ENCODE measurements around the gene HOXA3. TPM values are rescaled to one million over a fixed set of nuclear protein-coding genes. Genes with fewer than 3 reads are reported as not detected.

The HOXA3 gene
- total RNA-seq = 1 to 10 TPM; 6.2 to 8.8 TPM
- polyA plus RNA-seq (ENCODE audit: insufficient read length in 2 of 2) = 10 to 100 TPM; 29.2 to 36.9 TPM
- long read RNA-seq, donor 1, partial matches to known transcripts = 0 of 2 reads
- long read RNA-seq, donor 1, other reads (novel, unspliced or antisense) = 0 of 2 reads
- long read RNA-seq, donor 2, partial matches to known transcripts = 0 of 1 reads
- long read RNA-seq, donor 2, other reads (novel, unspliced or antisense) = 0 of 1 reads
- long read RNA-seq, donor 3, partial matches to known transcripts = 17 of 17 reads
- long read RNA-seq, donor 3, other reads (novel, unspliced or antisense) = 0 of 17 reads
- long read RNA-seq, donor 4, transcript HOXA3-205 (2 exons, 503 nt) = major isoform, 5 of 14 reads
- long read RNA-seq, donor 4, partial matches to known transcripts = 0 of 14 reads
- long read RNA-seq, donor 4, other reads (novel, unspliced or antisense) = 9 of 14 reads

DNA sequence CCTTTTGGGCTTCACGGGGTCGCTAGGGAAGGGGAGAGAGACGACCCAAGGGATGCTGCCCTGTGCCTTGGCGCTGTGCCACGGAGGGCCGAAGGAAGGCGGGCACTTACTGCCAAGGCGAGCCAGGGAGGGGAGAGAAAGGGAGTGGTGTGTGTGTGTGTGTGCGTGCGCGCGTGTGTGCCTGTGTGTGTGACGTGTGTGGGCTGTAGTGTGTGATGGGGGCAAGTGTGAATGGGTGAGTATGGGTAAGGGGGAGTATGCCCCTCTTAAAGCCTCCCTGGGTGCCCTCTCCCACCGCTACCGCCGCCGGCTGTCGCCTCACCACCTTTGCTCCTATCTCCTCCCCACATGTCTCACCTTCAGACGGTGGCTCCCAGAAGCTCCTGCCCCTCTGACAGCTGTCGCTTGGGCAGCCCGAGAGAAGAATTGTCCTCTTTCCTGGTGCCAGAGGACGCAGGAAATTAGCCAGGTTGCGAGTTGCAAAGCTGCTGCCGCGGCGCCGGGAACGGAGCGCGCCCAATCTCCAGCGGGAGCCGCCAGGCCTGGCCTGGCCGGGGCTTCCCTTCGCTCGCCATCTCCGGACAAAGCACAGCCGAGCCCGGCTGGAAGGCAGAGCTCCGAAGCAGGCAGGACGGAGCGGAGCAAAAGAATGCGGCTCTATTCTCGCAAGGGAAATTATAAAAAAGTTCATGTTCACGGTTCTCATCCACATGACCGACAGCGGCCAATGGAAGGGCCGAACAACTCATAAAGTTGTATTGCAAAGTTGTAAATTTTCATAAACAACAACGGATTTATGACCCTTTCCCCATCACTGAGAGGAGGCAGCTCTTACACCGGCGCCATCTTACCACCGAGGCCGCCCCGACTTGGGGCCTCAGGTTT lies at the start of gene HOXA3:
TSS of gene HOXA3 (minus strand) at position 653 of the 885 bp plus-strand sequence. CDS start 41,943 bp downstream, outside the sequence.
- peak within 1 kb of the TSS; percentile 99 for H3K27ac ChIP-seq (ENCODE audit: low read depth, low read length)
- WGBS (ENCODE audit: insufficient coverage) = 7% methylated on average over 48 of the region's 53 CpGs
- no peaks in the 10 kb centered on the region for H3K9me3 ChIP-seq (ENCODE audit: control insufficient read depth, insufficient read depth, low read length)
- H3K4me3 ChIP-seq (ENCODE audit: low read depth, low read length) = peak within 1 kb of the TSS; percentile 91
- peaks cover 74% of the 10 kb centered on the region for H3K4me1 ChIP-seq (ENCODE audit: control insufficient read depth, insufficient read depth, low read length)
- peaks cover 18% of the 10 kb centered on the region for H3K36me3 ChIP-seq (ENCODE audit: control insufficient read depth, insufficient read depth, low read length)
- peaks cover 4% of the 10 kb centered on the region for H3K27me3 ChIP-seq (ENCODE audit: control insufficient read depth, insufficient read depth, low read length)
- DNase-seq (ENCODE audit: low read depth in 4 of 6, low spot score in 6 of 6) = peak in 2 of 6 donors; percentile 81 to 96

DNA sequence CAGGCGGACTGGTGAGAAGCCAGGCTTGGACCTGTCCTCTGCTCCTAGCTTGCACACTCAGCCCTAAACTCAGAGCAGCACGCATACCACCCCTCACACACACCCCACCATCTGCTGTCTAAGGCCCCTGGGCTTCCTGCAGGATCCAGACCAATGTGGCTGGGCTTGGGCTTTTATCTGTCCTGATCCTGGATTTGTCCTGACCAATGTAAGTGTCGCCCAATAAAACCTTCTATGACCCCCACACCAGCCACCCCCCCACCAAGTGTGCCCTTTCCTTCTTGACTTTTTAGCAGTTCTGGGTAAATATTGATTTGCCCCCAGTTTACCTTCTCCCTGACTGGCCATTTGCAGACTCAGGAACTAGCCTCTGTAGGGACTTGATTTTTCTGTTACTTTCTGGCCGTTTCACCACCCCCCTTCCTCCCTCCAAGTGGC lies 49.2 kb upstream of the HOXA3 start:
- WGBS (ENCODE audit: insufficient coverage) = 17% methylated on average over 4 of the region's 4 CpGs
- Histone ChIP-seq H3K27ac (ENCODE audit: low read depth, low read length) (no peak overlapping the region), H3K9me3 (ENCODE audit: control insufficient read depth, insufficient read depth, low read length) (no peaks in the 10 kb centered on the region), H3K4me1 (ENCODE audit: control insufficient read depth, insufficient read depth, low read length) (peaks cover 33% of the 10 kb centered on the region), H3K36me3 (ENCODE audit: control insufficient read depth, insufficient read depth, low read length) (no peaks in the 10 kb centered on the region), H3K4me3 (ENCODE audit: low read depth, low read length) (no peak overlapping the region), H3K27me3 (ENCODE audit: control insufficient read depth, insufficient read depth, low read length) (peaks cover 95% of the 10 kb centered on the region)
- DNase-seq (ENCODE audit: low read depth in 4 of 6, low spot score in 6 of 6) = no peak

DNA sequence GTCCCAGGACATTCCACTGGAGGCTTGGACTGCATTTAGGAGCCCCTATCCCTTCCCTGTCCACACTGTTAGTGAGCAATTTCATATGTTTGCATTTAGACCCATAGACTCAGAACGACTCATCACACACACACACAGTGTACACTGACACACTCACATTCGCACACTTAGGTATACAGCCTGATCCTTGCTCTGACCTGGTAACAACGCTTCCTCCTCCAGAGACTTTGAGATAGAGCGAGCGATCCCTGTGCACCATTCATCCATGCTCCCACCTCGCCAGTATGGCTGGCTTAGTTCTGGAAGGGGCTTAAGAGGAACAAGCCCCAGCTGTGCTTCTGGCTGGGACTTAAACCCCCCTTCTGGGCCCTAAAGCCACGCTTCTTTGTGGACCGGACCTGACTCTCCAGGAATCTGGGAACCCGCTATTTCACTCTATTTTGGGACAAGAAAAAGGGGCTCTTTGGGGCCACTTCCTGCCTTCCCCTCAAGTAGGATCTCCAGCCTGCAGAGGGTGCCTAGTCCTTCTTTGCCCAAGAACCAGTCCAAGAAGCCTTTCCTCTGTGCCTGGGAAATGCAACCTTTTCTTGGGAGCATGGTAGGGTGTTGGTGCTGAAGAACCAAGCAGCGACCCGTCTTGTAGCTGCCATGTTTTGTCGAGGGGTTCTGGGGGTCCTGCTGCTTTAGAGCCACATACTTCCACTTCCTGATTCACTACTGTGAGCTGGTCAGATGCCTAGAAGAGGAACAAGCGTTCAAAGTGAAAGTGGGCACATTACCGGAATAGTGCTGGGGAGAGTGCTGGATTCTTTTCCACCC lies 48.6 kb upstream of the HOXA3 start:
- H3K4me1 ChIP-seq (ENCODE audit: control insufficient read depth, insufficient read depth, low read length) = peaks cover 33% of the 10 kb centered on the region
- H3K27ac ChIP-seq (ENCODE audit: low read depth, low read length) = no peak overlapping the region
- H3K4me3 ChIP-seq (ENCODE audit: low read depth, low read length) = no peak overlapping the region
- H3K9me3 ChIP-seq (ENCODE audit: control insufficient read depth, insufficient read depth, low read length) = no peaks in the 10 kb centered on the region
- DNase-seq (ENCODE audit: low read depth in 4 of 6, low spot score in 6 of 6) = peak in 1 of 6 donors; percentile 36
- peaks cover 95% of the 10 kb centered on the region for H3K27me3 ChIP-seq (ENCODE audit: control insufficient read depth, insufficient read depth, low read length)
- no peaks in the 10 kb centered on the region for H3K36me3 ChIP-seq (ENCODE audit: control insufficient read depth, insufficient read depth, low read length)
- WGBS (ENCODE audit: insufficient coverage) = 6% methylated on average over 8 of the region's 14 CpGs

DNA sequence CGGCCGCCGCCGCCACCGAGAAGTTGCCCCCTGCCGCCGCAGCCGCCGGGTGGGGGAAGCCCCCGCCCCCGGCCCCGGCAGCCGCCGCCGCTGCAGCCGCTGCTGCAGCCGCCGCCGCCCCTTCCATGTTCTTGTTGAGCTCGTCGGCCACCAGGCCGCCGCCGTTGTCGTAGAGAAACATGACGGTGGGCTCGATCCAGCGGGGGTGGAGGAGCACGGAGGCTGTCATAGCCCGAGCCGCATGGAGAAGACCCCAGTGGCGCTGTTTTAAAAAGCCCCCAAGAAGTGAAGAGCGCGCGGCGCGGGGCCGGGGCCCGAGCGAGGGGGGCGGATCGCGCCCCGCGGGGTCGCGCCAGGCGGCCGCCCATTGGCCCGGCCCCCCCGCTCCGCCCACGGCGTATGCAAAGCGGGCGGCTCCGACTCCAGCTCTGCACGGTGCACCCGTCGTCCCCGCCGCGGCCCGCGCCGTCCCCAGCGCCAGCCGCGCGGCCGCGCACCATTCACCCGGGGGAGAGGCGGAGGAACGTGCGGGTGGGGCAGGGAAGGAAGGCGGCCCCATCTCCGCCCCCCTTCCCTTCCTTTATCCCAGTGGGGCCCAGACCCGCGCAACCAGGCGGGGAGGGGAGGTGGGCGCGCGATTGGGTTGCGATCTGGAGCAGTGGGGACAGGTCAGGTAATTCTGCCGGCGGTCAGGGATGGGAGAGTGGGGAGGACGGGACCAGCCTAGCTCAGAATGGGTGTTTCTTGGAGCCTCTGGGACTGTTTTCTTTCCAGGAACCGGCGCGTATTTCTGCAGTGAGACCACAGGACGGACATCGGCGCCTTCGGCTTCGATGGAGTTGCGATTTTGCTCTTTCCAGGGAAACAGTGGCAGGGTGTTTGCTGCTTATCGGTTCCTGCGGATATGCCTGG lies 47.7 kb upstream of the HOXA3 start, which contains the start of gene HOXA13:
TSS of gene HOXA13 (minus strand) at position 243 of the 912 bp plus-strand sequence. CDS start at position 229, 14 bp downstream.
- no peak for DNase-seq (ENCODE audit: low read depth in 4 of 6, low spot score in 6 of 6)
- Histone ChIP-seq H3K27ac (ENCODE audit: low read depth, low read length) (no peak within 1 kb of the TSS), H3K27me3 (ENCODE audit: control insufficient read depth, insufficient read depth, low read length) (peaks cover 95% of the 10 kb centered on the region), H3K36me3 (ENCODE audit: control insufficient read depth, insufficient read depth, low read length) (no peaks in the 10 kb centered on the region), H3K4me1 (ENCODE audit: control insufficient read depth, insufficient read depth, low read length) (peaks cover 28% of the 10 kb centered on the region), H3K4me3 (ENCODE audit: low read depth, low read length) (no peak within 1 kb of the TSS), H3K9me3 (ENCODE audit: control insufficient read depth, insufficient read depth, low read length) (no peaks in the 10 kb centered on the region)
- under 1% methylated on average over 92 of the region's 99 CpGs for WGBS (ENCODE audit: insufficient coverage)

DNA sequence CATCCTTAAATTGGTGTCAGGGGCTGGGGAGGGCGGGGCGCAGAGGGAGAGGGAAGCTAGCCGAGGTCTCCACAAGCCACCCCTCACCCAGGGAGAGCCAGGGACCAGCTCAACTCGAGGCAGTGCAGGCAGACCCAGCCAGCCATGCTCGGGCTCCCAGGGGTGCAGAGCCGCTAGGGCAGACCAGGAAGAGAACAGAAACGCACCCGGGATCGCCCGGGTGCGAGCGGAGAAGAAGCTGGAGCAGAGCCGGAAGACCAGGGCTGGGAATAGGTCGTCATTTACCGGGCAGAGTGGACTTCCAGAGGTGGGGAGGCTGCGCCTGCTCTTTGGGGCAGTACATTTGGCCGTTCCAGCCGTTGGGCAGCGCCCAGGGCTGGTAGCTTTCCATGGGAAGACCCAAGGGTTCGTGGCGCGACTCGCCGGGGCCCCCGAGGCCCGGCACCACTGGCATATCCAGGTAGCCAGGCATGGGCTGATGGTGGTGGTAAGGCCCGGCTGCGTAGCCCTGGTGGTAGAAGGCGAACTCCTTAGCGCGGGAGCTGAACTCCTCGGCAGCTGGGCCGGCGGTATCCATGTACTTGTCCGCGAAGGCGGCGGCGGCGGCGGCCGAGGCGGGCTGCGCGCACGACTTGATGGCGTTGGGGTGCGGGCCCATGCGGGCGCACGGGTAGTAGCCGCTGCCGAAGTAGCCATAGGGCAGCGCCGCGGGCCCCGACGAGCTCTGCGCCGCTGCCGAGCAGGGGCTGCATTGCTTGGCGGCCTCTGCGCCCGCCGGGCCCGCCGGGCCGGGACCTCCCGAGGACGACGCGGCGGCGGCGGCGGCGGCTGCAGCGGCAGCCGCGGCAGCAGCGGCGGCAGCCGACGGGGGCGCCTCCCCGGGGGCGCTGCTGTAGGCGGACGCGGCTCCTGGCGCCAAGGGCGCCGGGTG lies 46.8 kb upstream of the HOXA3 start:
- no peaks in the 10 kb centered on the region for H3K9me3 ChIP-seq (ENCODE audit: control insufficient read depth, insufficient read depth, low read length)
- peaks cover 95% of the 10 kb centered on the region for H3K27me3 ChIP-seq (ENCODE audit: control insufficient read depth, insufficient read depth, low read length)
- H3K36me3 ChIP-seq (ENCODE audit: control insufficient read depth, insufficient read depth, low read length) = no peaks in the 10 kb centered on the region
- DNase-seq (ENCODE audit: low read depth in 4 of 6, low spot score in 6 of 6) = peak in 1 of 6 donors; percentile 38
- H3K27ac ChIP-seq (ENCODE audit: low read depth, low read length) = no peak overlapping the region
- WGBS (ENCODE audit: insufficient coverage) = under 1% methylated on average over 93 of the region's 93 CpGs
- peaks cover 23% of the 10 kb centered on the region for H3K4me1 ChIP-seq (ENCODE audit: control insufficient read depth, insufficient read depth, low read length)
- H3K4me3 ChIP-seq (ENCODE audit: low read depth, low read length) = no peak overlapping the region

DNA sequence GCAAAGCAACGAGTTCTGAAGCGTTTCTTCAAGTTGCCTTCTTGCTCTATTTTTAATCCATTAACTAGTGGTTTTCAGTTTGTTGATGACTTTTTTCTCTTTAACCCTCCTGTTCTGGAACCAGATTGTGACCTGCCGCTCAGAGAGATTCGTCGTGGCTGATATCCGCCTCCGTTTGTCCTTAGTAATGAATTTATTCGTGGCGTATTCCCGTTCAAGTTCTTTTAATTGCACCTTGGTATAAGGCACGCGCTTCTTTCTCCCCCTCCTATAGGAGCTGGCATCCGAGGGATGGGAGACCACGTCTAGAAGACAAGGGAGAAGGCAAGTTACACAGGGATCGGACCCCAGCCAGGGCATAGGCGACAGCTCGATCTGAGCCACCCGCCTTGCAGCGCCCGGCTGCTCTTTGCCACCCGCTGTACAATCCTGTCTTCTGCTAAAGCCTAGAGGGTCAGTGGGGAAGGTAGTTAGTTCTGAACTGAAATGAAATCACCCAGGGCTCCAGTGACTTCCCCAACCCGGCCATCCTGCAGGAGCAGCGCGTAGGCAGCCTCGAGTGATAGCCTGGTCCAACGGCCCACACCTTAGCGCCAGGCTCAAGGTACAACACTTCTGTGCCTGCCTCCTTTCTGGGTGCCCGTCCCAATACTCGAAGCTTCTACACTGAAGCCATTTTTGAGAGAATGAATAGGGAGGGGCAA lies 45.9 kb upstream of the HOXA3 start:
- Histone ChIP-seq H3K9me3 (ENCODE audit: control insufficient read depth, insufficient read depth, low read length) (no peaks in the 10 kb centered on the region), H3K4me3 (ENCODE audit: low read depth, low read length) (no peak overlapping the region), H3K27ac (ENCODE audit: low read depth, low read length) (no peak overlapping the region), H3K27me3 (ENCODE audit: control insufficient read depth, insufficient read depth, low read length) (peaks cover 95% of the 10 kb centered on the region), H3K36me3 (ENCODE audit: control insufficient read depth, insufficient read depth, low read length) (no peaks in the 10 kb centered on the region), H3K4me1 (ENCODE audit: control insufficient read depth, insufficient read depth, low read length) (peaks cover 24% of the 10 kb centered on the region)
- peak in 1 of 6 donors; percentile 47 for DNase-seq (ENCODE audit: low read depth in 4 of 6, low spot score in 6 of 6)
- 5% methylated on average over 16 of the region's 29 CpGs for WGBS (ENCODE audit: insufficient coverage)

DNA sequence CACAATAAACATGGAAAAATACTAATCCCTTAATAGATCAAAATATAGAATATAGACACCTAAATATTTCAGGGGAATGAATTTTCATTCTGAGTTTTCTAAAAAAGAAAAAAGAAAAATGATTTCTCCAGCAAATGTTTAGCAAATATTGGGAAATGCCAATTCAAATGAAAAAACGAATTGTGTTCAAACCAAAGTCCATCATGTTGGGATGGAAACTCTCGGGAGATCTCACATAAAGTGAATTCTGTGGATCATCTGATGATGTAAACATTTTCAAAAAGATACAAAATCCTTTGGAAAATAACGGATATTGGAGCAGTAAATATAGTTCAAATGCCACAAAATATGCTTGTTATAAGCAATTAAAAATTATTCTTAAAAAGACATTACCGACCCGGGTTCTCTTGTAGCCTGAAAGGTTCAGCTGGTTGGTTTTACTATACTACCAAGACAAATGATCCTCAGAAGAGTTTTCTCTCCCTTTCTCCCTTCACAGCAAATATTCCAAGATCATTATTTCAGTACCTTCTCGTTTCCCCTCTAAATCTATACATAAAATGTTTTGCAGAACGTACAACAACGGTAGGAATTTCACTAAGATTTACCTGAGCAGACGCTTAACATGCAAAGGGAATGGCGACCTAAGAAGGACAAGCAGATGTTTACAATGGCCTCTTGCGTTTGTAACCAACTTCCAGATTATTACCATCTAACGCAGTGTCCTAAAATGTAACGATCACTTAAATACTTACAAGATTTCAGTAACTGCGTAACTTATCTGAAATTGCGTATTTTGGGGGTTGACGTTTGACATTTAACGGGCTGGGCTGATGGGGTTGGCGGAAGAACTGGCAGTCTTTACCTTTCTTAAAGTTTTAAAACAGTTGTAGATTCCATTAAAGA lies 45.0 kb upstream of the HOXA3 start:
- peak in 2 of 6 donors; percentile 50 to 66 for DNase-seq (ENCODE audit: low read depth in 4 of 6, low spot score in 6 of 6)

More for the DNA sequence above, 45.0 kb upstream of the HOXA3 start:
- H3K36me3 ChIP-seq (ENCODE audit: control insufficient read depth, insufficient read depth, low read length) = no peaks in the 10 kb centered on the region
- H3K4me1 ChIP-seq (ENCODE audit: control insufficient read depth, insufficient read depth, low read length) = peaks cover 33% of the 10 kb centered on the region
- H3K27ac ChIP-seq (ENCODE audit: low read depth, low read length) = no peak overlapping the region
- H3K27me3 ChIP-seq (ENCODE audit: control insufficient read depth, insufficient read depth, low read length) = peaks cover 95% of the 10 kb centered on the region
- no peak overlapping the region for H3K4me3 ChIP-seq (ENCODE audit: low read depth, low read length)
- no peaks in the 10 kb centered on the region for H3K9me3 ChIP-seq (ENCODE audit: control insufficient read depth, insufficient read depth, low read length)
- 6% methylated on average over 6 of the region's 18 CpGs for WGBS (ENCODE audit: insufficient coverage)

Measured in spinal cord (tissue), 10 donors.